ENCODE measurements around the gene SETD1A.

SETD1A gene

DNA sequence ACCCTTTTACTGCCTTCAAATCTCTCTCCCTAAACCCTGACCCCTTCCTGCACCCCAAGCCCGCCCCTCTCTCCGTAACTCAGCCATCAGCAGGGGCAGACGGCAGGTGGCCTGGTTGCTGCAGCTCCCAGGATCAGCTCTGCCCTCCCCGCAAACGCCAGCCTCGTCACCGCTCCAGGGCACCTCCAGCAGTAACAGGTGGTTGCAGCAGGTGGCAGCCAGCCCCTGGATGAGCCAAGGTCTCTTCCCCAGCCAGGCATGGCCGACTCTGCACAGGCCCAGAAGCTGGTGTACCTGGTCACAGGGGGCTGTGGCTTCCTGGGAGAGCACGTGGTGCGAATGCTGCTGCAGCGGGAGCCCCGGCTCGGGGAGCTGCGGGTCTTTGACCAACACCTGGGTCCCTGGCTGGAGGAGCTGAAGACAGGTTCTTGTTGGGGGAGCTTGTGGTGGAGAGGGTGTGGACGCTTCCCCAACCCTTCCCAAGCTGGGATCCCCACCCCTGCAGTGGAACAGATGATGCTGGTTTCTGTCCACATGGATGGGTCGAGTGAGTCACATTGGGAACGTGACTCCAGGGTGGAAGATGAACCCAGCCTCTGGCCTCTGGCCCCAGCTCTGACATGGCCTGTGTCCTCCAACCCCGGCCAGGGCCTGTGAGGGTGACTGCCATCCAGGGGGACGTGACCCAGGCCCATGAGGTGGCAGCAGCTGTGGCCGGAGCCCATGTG lies 28.0 kb downstream of the SETD1A start:
- Histone ChIP-seq H3K79me2 (ENCODE audit: insufficient read depth, low read length) (no peaks in the 10 kb centered on the region), H3K4me2 (ENCODE audit: low read depth, low read length, poor library complexity, severe bottlenecking) (no peak overlapping the region), H3K9me2 (replicated peaks; ENCODE audit: low read depth, low read length) (no peaks in the 10 kb centered on the region), H3K4me1 (ENCODE audit: insufficient read depth, low read length, poor library complexity, severe bottlenecking) (no peaks in the 10 kb centered on the region), H3K9me3 (ENCODE audit: insufficient read depth, low read depth, low read length) (no peaks in the 10 kb centered on the region), H2AFZ (ENCODE audit: low read length) (no peak overlapping the region), H4K20me1 (ENCODE audit: insufficient read depth, low read length, poor library complexity, severe bottlenecking) (no peaks in the 10 kb centered on the region), H3F3A (ENCODE audit: low read depth) (no peaks in the 10 kb centered on the region), H3K4me3 (ENCODE audit: low read length, poor library complexity, severe bottlenecking) (no peak overlapping the region), H3K36me3 (ENCODE audit: insufficient read depth, low read length) (peaks cover 26% of the 10 kb centered on the region; the same call in 1 of the 2 replicates), H3K9ac (ENCODE audit: low read depth, low read length, poor library complexity, severe bottlenecking) (no peak overlapping the region), H3K27me3 (ENCODE audit: insufficient read depth, low read length, poor library complexity, severe bottlenecking) (no peaks in the 10 kb centered on the region)
- TF ChIP-seq EZH2phosphoT487 (IDR thresholded peaks at IDR 0.05; ENCODE audit: borderline replicate concordance) = no peak
- TF ChIP-seq, protein P1, sequence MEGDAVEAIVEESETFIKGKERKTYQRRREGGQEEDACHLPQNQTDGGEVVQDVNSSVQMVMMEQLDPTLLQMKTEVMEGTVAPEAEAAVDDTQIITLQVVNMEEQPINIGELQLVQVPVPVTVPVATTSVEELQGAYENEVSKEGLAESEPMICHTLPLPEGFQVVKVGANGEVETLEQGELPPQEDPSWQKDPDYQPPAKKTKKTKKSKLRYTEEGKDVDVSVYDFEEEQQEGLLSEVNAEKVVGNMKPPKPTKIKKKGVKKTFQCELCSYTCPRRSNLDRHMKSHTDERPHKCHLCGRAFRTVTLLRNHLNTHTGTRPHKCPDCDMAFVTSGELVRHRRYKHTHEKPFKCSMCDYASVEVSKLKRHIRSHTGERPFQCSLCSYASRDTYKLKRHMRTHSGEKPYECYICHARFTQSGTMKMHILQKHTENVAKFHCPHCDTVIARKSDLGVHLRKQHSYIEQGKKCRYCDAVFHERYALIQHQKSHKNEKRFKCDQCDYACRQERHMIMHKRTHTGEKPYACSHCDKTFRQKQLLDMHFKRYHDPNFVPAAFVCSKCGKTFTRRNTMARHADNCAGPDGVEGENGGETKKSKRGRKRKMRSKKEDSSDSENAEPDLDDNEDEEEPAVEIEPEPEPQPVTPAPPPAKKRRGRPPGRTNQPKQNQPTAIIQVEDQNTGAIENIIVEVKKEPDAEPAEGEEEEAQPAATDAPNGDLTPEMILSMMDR (conservative IDR thresholded peaks at IDR 0.05; ENCODE audit: low read length) = no peak

GRCh38 chr16:30986129-30986991 lies 28.8 kb downstream of the SETD1A start:
- Histone ChIP-seq H3K4me3 (ENCODE audit: low read length, poor library complexity, severe bottlenecking) (no peak overlapping the region), H3K4me2 (ENCODE audit: low read depth, low read length, poor library complexity, severe bottlenecking) (no peak overlapping the region), H3K4me1 (ENCODE audit: insufficient read depth, low read length, poor library complexity, severe bottlenecking) (no peaks in the 10 kb centered on the region), H3K9ac (ENCODE audit: low read depth, low read length, poor library complexity, severe bottlenecking) (no peak overlapping the region), H2AFZ (ENCODE audit: low read length) (no peak overlapping the region), H3K27me3 (ENCODE audit: insufficient read depth, low read length, poor library complexity, severe bottlenecking) (no peaks in the 10 kb centered on the region), H3K9me3 (ENCODE audit: insufficient read depth, low read depth, low read length) (no peaks in the 10 kb centered on the region), H3K36me3 (ENCODE audit: insufficient read depth, low read length) (peaks cover 20% of the 10 kb centered on the region; the same call in 1 of the 2 replicates), H3K79me2 (ENCODE audit: insufficient read depth, low read length) (no peaks in the 10 kb centered on the region), H4K20me1 (ENCODE audit: insufficient read depth, low read length, poor library complexity, severe bottlenecking) (no peaks in the 10 kb centered on the region), H3K9me2 (replicated peaks; ENCODE audit: low read depth, low read length) (no peaks in the 10 kb centered on the region), H3F3A (ENCODE audit: low read depth) (no peaks in the 10 kb centered on the region)
- TF ChIP-seq, protein P1 (conservative IDR thresholded peaks at IDR 0.05; ENCODE audit: low read length) = no peak
- no peak for TF ChIP-seq EZH2phosphoT487 (IDR thresholded peaks at IDR 0.05; ENCODE audit: borderline replicate concordance)

- peaks cover 11% of the 10 kb centered on the region; the same call in 1 of the 2 replicates for H3K36me3 ChIP-seq (ENCODE audit: insufficient read depth, low read length)
- no peak overlapping the region for H3K4me2 ChIP-seq (ENCODE audit: low read depth, low read length, poor library complexity, severe bottlenecking)
Observed at GRCh38 chr16:30987581-30988190, 30.1 kb downstream of the SETD1A start.

More at GRCh38 chr16:30987581-30988190, 30.1 kb downstream of the SETD1A start:
- Histone ChIP-seq H3K4me1 (ENCODE audit: insufficient read depth, low read length, poor library complexity, severe bottlenecking) (no peaks in the 10 kb centered on the region), H3K4me3 (ENCODE audit: low read length, poor library complexity, severe bottlenecking) (no peak overlapping the region), H3K79me2 (ENCODE audit: insufficient read depth, low read length) (no peaks in the 10 kb centered on the region), H3K9ac (ENCODE audit: low read depth, low read length, poor library complexity, severe bottlenecking) (no peak overlapping the region), H3K27me3 (ENCODE audit: insufficient read depth, low read length, poor library complexity, severe bottlenecking) (no peaks in the 10 kb centered on the region), H3K9me3 (ENCODE audit: insufficient read depth, low read depth, low read length) (no peaks in the 10 kb centered on the region), H3F3A (ENCODE audit: low read depth) (no peaks in the 10 kb centered on the region), H2AFZ (ENCODE audit: low read length) (no peak overlapping the region), H3K9me2 (replicated peaks; ENCODE audit: low read depth, low read length) (no peaks in the 10 kb centered on the region), H4K20me1 (ENCODE audit: insufficient read depth, low read length, poor library complexity, severe bottlenecking) (no peaks in the 10 kb centered on the region)
- TF ChIP-seq, protein P1 (conservative IDR thresholded peaks at IDR 0.05; ENCODE audit: low read length) = no peak
- TF ChIP-seq EZH2phosphoT487 (IDR thresholded peaks at IDR 0.05; ENCODE audit: borderline replicate concordance) = no peak

Measured in Loucy (cell line).